ENCODE data around the gene GRID1. TPM values are rescaled to one million over a fixed set of nuclear protein-coding genes. Genes with fewer than 3 reads are reported as not detected.

The GRID1 gene
- total and polyA plus RNA-seq, 11 donors: 0.69 to 3.4 (median 1.6) TPM

- Histone ChIP-seq H3K4me3 (no peak overlapping the region), H3K27ac (no peak overlapping the region), H3K27me3 (no peaks in the 10 kb centered on the region), H3K36me3 (no peaks in the 10 kb centered on the region), H3K9me3 (no peaks in the 10 kb centered on the region), H3K4me1 (no peaks in the 10 kb centered on the region)
- intact Hi-C loops (cut with DNase I): loop anchor here in 1 of 10 donors (10.0 kb wide), 1 partner anchor 274 kb away; the partner anchor contains the start of gene GRID1
- TF ChIP-seq CTCF (IDR thresholded peaks at IDR 0.05) (no peak), POLR2A (IDR thresholded peaks at IDR 0.05) (no peak)
- WGBS, 4 donors: 77 to 88% (median 81%) methylated on average over 7 to 9 of the region's 9 CpGs
- no peak for DNase-seq
- no peak for ATAC-seq
Observed at GRCh38 chr10:86091216-86091615, 275.4 kb downstream of the GRID1 start.

- ATAC-seq: no peak
- no peaks in the 10 kb centered on the region for H3K36me3 ChIP-seq
- no peaks in the 10 kb centered on the region for H3K27me3 ChIP-seq
- H3K4me3 ChIP-seq: no peak overlapping the region
- H3K9me3 ChIP-seq: no peaks in the 10 kb centered on the region
- 77 to 92% (median 87%) methylated on average over 3 of the region's 3 CpGs for WGBS, 4 donors
- no peaks in the 10 kb centered on the region for H3K4me1 ChIP-seq
- intact Hi-C loops (cut with DNase I): loop anchor here in 1 of 10 donors (10.0 kb wide), 1 partner anchor 274 kb away; the partner anchor contains the start of gene GRID1
- no peak for DNase-seq
- no peak overlapping the region for H3K27ac ChIP-seq
- TF ChIP-seq CTCF (IDR thresholded peaks at IDR 0.05): no peak
- no peak for TF ChIP-seq POLR2A (IDR thresholded peaks at IDR 0.05)
Observed at GRCh38 chr10:86090807-86091206, 275.8 kb downstream of the GRID1 start.

GRCh38 chr10:86087716-86088115 lies 278.9 kb downstream of the GRID1 start:
- DNase-seq: no peak
- no peak overlapping the region for H3K27ac ChIP-seq
- no peak for TF ChIP-seq CTCF (IDR thresholded peaks at IDR 0.05)
- no peak for TF ChIP-seq POLR2A (IDR thresholded peaks at IDR 0.05)
- H3K9me3 ChIP-seq: no peaks in the 10 kb centered on the region
- ATAC-seq: no peak
- intact Hi-C loops (cut with DNase I): no loop called here
- no peaks in the 10 kb centered on the region for H3K36me3 ChIP-seq
- H3K27me3 ChIP-seq: no peaks in the 10 kb centered on the region
- WGBS, 4 donors: 66 to 75% (median 69%) methylated on average over 9 of the region's 9 CpGs
- no peaks in the 10 kb centered on the region for H3K4me1 ChIP-seq
- H3K4me3 ChIP-seq: no peak overlapping the region

- TF ChIP-seq CTCF (IDR thresholded peaks at IDR 0.05) (no peak), POLR2A (IDR thresholded peaks at IDR 0.05) (no peak)
- 87 to 93% (median 91%) methylated on average over 4 of the region's 4 CpGs for WGBS, 4 donors
- DNase-seq (no peak), ATAC-seq (no peak)
- H3K27me3 ChIP-seq: no peaks in the 10 kb centered on the region
- no peak overlapping the region for H3K4me3 ChIP-seq
- H3K27ac ChIP-seq: no peak overlapping the region
- no peaks in the 10 kb centered on the region for H3K4me1 ChIP-seq
- no peaks in the 10 kb centered on the region for H3K36me3 ChIP-seq
- intact Hi-C loops (cut with DNase I): no loop called here
- H3K9me3 ChIP-seq: no peaks in the 10 kb centered on the region
Observed at GRCh38 chr10:86086418-86086817, 280.2 kb downstream of the GRID1 start.
